Thoracic aorta (tissue), 2 donors: ENCODE results near the gene RTN4R. TPM values are rescaled to one million over a fixed set of nuclear protein-coding genes. Genes with fewer than 3 reads are reported as not detected.

ENCODE experiments used
- ATAC-seq: fragments of 150-250 bp; one replicate; pipeline ENCODE4 v1.8.0; 2017; ENCODE audit warnings: low read depth; ENCODE audit not compliant: insufficient number of reproducible peaks, low FRiP score
- DNase-seq: peaks from one replicate; pipeline ENCODE4 v3.0.0-alpha.2; 2020; ENCODE audit warnings: low spot score
- H3K27ac ChIP-seq, 2 donors: fragments of 200-600 bp; sonication (generic); 1 replicate in 1 of 2; 2 replicates in 1 of 2; pipeline ENCODE4 v1.5.1; 2016; ENCODE audit warnings: mild to moderate bottlenecking in 2 of 2, moderate library complexity in 2 of 2
- H3K27me3 ChIP-seq: fragments of 200-600 bp; sonication (generic); replicated peaks from 2 replicates; pipeline ENCODE4 v1.6.0; 2016; ENCODE audit warnings: mild to moderate bottlenecking; ENCODE audit not compliant: insufficient read depth
- H3K36me3 ChIP-seq: fragments of 200-600 bp; sonication (generic); one replicate; pipeline ENCODE4 v1.5.1; 2016
- H3K4me1 ChIP-seq, 2 donors: fragments of 200-600 bp; sonication (generic); 1 replicate in 1 of 2; 2 replicates in 1 of 2; pipeline versions ENCODE4 v1.5.1 to v1.6.0; 2016; ENCODE audit warnings: low read depth in 2 of 2, mild to moderate bottlenecking in 1 of 2; ENCODE audit not compliant: control insufficient read depth in 1 of 2
- H3K4me3 ChIP-seq: fragments of 200-600 bp; sonication (generic); 2 replicates; pipeline ENCODE4 v1.5.1; 2016; ENCODE audit warnings: mild to moderate bottlenecking
- H3K9me3 ChIP-seq: fragments of 200-600 bp; sonication (generic); 2 replicates; pipeline ENCODE4 v1.5.1; 2016
- CTCF ChIP-seq: fragments of 200-600 bp; sonication (generic); IDR thresholded peaks from one replicate; pipeline ENCODE4 v1.5.1; 2019; ENCODE audit warnings: antibody characterized with exemption
- total RNA-seq, 2 donors: library from RNA; depleted of rRNA; stranded (reverse); fragments of >200 nt; gene quantifications; one replicate each; pipeline versions ENCODE4 v1.1.0 to v1.2.3, GENCODE V29; 2016

The RTN4R gene
- total RNA-seq, 2 donors from 2014 or later = 7.4 TPM; not detected in 1

DNA sequence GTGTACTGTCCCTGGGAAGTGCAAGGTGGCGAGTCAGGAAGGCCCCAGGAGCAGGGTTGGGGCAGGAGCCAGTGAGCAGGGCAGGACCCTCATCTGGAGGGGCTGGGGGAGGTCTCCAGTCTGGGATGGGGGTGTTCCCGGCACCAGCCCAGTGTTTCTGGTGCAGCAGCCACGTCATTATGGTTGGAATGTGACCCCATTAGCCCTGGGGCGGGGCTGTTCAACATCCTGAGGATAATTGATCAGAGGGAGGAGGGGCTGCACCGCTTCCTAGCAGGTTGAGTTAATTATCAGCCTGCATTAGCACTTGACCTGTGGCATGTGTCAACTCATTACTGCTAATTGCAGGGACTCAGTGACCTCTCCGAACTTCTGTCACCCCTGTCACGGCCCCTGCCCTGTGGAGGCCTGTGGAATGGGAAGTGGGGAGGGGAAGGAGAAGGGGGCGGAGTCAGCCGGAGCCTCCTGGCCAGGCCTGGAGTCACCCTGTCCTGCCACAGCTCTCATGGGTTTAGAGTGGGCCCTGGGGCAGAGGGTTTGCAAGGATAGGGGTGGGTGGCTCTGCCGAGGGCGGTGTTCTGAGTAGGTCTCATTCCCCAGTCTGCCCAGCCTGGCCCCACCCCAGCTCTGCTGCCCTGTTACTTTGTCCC lies 64.4 kb downstream of the RTN4R start:
- Histone ChIP-seq H3K4me3 (no peak overlapping the region), H3K27ac (no peak overlapping the region)
- ATAC-seq = no peak

DNA sequence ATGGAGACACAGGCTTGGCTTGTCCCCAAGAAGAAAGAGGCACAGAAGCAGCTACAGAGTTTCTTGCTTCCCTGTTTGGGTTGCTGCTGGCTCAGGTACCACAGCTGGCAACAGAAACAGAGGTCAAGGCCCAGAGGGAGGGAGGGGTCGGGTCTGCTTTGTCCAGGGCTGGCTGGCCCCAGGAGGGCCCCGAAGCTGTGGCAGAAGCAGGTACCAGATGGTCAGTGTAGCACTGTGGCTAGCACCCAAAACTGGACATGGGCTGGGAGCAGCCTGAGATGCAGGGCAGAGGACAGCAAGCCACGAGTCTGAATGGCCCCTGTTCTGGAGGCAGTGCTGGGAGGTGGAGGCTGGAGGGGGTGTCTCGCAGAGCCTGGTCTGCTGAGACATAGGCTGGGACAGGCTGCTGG lies 65.0 kb downstream of the RTN4R start:
- H3K4me1 ChIP-seq = peaks cover 8 to 28% of the 10 kb centered on the region in 2 donors

More for the DNA sequence above, 64.4 kb downstream of the RTN4R start:
- Histone ChIP-seq H3K9me3 (no peaks in the 10 kb centered on the region), H3K27me3 (no peaks in the 10 kb centered on the region), H3K4me1 (peaks cover 8 to 28% of the 10 kb centered on the region in 2 donors), H3K36me3 (no peaks in the 10 kb centered on the region)
- DNase-seq = no peak
- TF ChIP-seq CTCF = no peak

DNA sequence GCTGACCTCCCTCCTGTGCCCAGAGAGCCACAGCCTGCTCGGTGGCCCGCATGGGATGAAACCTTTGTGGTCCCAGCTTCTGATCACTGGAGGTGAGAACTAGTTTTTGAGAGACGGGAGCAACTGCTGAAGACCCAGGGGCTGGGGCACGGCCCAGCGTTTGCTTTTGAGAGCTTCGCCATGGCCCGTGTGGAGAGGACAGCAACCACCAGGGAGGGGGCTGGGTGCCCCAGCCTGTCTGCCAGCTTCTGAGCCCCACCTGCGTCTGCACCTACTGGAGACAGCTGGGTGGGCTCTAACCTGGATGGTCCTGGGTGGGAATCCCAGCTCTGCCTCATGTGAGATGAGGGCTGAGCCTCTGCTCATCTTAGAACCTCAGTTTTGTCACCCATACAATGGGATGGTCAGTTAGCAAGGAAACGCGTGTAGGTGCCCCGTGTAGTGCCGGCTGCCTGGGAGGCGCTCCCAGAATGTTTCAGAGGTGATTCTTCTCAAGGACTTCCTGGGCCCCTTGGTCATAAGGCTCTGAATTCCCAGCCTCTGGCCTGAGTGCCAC lies 66.2 kb downstream of the RTN4R start:
- DNase-seq = no peak
- no peaks in the 10 kb centered on the region for H3K27me3 ChIP-seq
- no peak for ATAC-seq
- no peak for TF ChIP-seq CTCF
- H3K36me3 ChIP-seq = no peaks in the 10 kb centered on the region
- H3K27ac ChIP-seq = no peak overlapping the region
- H3K9me3 ChIP-seq = no peaks in the 10 kb centered on the region
- H3K4me3 ChIP-seq = no peak overlapping the region
- peaks cover 8 to 20% of the 10 kb centered on the region in 2 donors for H3K4me1 ChIP-seq

More for the DNA sequence above, 65.0 kb downstream of the RTN4R start:
- Histone ChIP-seq H3K27ac (no peak overlapping the region), H3K9me3 (no peaks in the 10 kb centered on the region), H3K36me3 (no peaks in the 10 kb centered on the region), H3K4me3 (no peak overlapping the region), H3K27me3 (no peaks in the 10 kb centered on the region)
- ATAC-seq (no peak), DNase-seq (no peak)
- TF ChIP-seq CTCF = no peak

- ATAC-seq = no peak
- TF ChIP-seq CTCF = no peak
Observed at GRCh38 chr22:20199906-20200305, 68.2 kb downstream of the RTN4R start.

GRCh38 chr22:20199413-20199842 lies 68.7 kb downstream of the RTN4R start:
- Histone ChIP-seq H3K9me3 (no peaks in the 10 kb centered on the region), H3K27ac (no peak overlapping the region), H3K4me3 (no peak overlapping the region), H3K36me3 (no peaks in the 10 kb centered on the region), H3K4me1 (peaks cover 8 to 14% of the 10 kb centered on the region in 2 donors), H3K27me3 (no peaks in the 10 kb centered on the region)
- DNase-seq = no peak
- ATAC-seq = no peak
- TF ChIP-seq CTCF = no peak

More at GRCh38 chr22:20199906-20200305, 68.2 kb downstream of the RTN4R start:
- no peak for DNase-seq
- Histone ChIP-seq H3K27me3 (no peaks in the 10 kb centered on the region), H3K4me3 (no peak overlapping the region), H3K36me3 (no peaks in the 10 kb centered on the region), H3K4me1 (peaks cover 8 to 14% of the 10 kb centered on the region in 2 donors), H3K9me3 (no peaks in the 10 kb centered on the region), H3K27ac (no peak overlapping the region)
